ENCODE data around the gene GSTK1. TPM values are rescaled to one million over a fixed set of nuclear protein-coding genes. Genes with fewer than 3 reads are reported as not detected.

GSTK1 gene
- total RNA-seq, 4 donors from 2014 or later, result 58.2 to 173 (median 86.9) TPM

- Histone ChIP-seq H3K4me1 (no peaks in the 10 kb centered on the region), H3K9me3 (no peaks in the 10 kb centered on the region), H3K36me3 (no peaks in the 10 kb centered on the region), H3K27ac (no peak overlapping the region), H3K27me3 (no peaks in the 10 kb centered on the region), H3K4me3 (no peak overlapping the region)
- TF ChIP-seq CTCF (IDR thresholded peaks at IDR 0.05), result no peak
- no peak for TF ChIP-seq POLR2A (IDR thresholded peaks at IDR 0.05)
- intact Hi-C loops (cut with DNase I; ENCODE audit: low total_unique reads), result loop anchor here (10.0 kb wide), 1 partner anchor 212 kb away; no protein-coding TSS in a partner anchor
- no peak for DNase-seq
These were observed 46.6 kb upstream of the GSTK1 start for GRCh38 chr7:143216686-143217085.

- no peak for DNase-seq
- H3K27me3 ChIP-seq, result no peaks in the 10 kb centered on the region
- H3K27ac ChIP-seq, result no peak overlapping the region
- intact Hi-C loops (cut with DNase I; ENCODE audit: low total_unique reads), result loop anchor here (10.0 kb wide), 1 partner anchor 213 kb away; no protein-coding TSS in a partner anchor
- TF ChIP-seq POLR2A (IDR thresholded peaks at IDR 0.05) (no peak), CTCF (IDR thresholded peaks at IDR 0.05) (no peak)
- no peaks in the 10 kb centered on the region for H3K4me1 ChIP-seq
- no peak overlapping the region for H3K4me3 ChIP-seq
- no peaks in the 10 kb centered on the region for H3K36me3 ChIP-seq
- H3K9me3 ChIP-seq, result no peaks in the 10 kb centered on the region
These were observed 45.4 kb upstream of the GSTK1 start for GRCh38 chr7:143217806-143218205.

- Histone ChIP-seq H3K4me3 (no peak overlapping the region), H3K27me3 (no peaks in the 10 kb centered on the region), H3K36me3 (no peaks in the 10 kb centered on the region), H3K27ac (no peak overlapping the region), H3K9me3 (no peaks in the 10 kb centered on the region), H3K4me1 (no peaks in the 10 kb centered on the region)
- intact Hi-C loops (cut with DNase I; ENCODE audit: low total_unique reads), result no loop called here
- no peak for DNase-seq
- no peak for TF ChIP-seq POLR2A (IDR thresholded peaks at IDR 0.05)
- no peak for TF ChIP-seq CTCF (IDR thresholded peaks at IDR 0.05)
These were observed 42.0 kb upstream of the GSTK1 start for GRCh38 chr7:143221286-143221685.

- no peak for TF ChIP-seq CTCF (IDR thresholded peaks at IDR 0.05)
- no peak for TF ChIP-seq POLR2A (IDR thresholded peaks at IDR 0.05)
- Histone ChIP-seq H3K27me3 (no peaks in the 10 kb centered on the region), H3K9me3 (no peaks in the 10 kb centered on the region), H3K27ac (no peak within 1 kb of the TSS), H3K4me3 (no peak within 1 kb of the TSS), H3K36me3 (no peaks in the 10 kb centered on the region), H3K4me1 (no peaks in the 10 kb centered on the region)
- intact Hi-C loops (cut with DNase I; ENCODE audit: low total_unique reads), result no loop called here
- DNase-seq, result no peak
These were observed 41.5 kb upstream of the GSTK1 start, which contains the start of gene TAS2R40 for GRCh38 chr7:143221737-143222136. TAS2R40 (plus strand) TSS chr7:143222037; CDS start chr7:143222079, 42 bp downstream.

GRCh38 chr7:143222782-143223181 is 40.5 kb upstream of the GSTK1 start:
- H3K9me3 ChIP-seq, result no peaks in the 10 kb centered on the region
- TF ChIP-seq CTCF (IDR thresholded peaks at IDR 0.05), result no peak
- TF ChIP-seq POLR2A (IDR thresholded peaks at IDR 0.05), result no peak
- H3K36me3 ChIP-seq, result no peaks in the 10 kb centered on the region
- H3K27ac ChIP-seq, result no peak overlapping the region
- H3K4me3 ChIP-seq, result no peak overlapping the region
- intact Hi-C loops (cut with DNase I; ENCODE audit: low total_unique reads), result no loop called here
- H3K27me3 ChIP-seq, result no peaks in the 10 kb centered on the region
- DNase-seq, result no peak
- H3K4me1 ChIP-seq, result no peaks in the 10 kb centered on the region

Measured in uterus (tissue), 4 donors.